ENCODE measurements around the gene ANKMY1. TPM values are rescaled to one million over a fixed set of nuclear protein-coding genes. Genes with fewer than 3 reads are reported as not detected.

The ANKMY1 gene
- total and polyA plus RNA-seq, 2 of the 13 experiments (the other 11 are each of a cell fraction or from before 2014, with no cell fraction given) = 11.7 to 18.8 TPM

- TF ChIP-seq ZBTB40 (IDR thresholded peaks at IDR 0.05) (no peak), ZBTB40 (CRISPR knock-in tag; IDR thresholded peaks at IDR 0.05) (no peak), ZNF331 (CRISPR knock-in tag; IDR thresholded peaks at IDR 0.05) (no peak), MIER3 (CRISPR knock-in tag; IDR thresholded peaks at IDR 0.05; ENCODE audit: borderline replicate concordance) (no peak), AHR (CRISPR knock-in tag; IDR thresholded peaks at IDR 0.05) (no peak), IRF9 (CRISPR knock-in tag; IDR thresholded peaks at IDR 0.05; ENCODE audit: borderline replicate concordance) (no peak), HDAC2 (CRISPR knock-in tag; IDR thresholded peaks at IDR 0.05) (no peak), ZNF207 (IDR thresholded peaks at IDR 0.05; ENCODE audit: borderline replicate concordance) (no peak), MAX (IDR thresholded peaks at IDR 0.05) (peak; percentile 25; the same call in 1 of the 2 replicates), WIZ (CRISPR knock-in tag; IDR thresholded peaks at IDR 0.05) (no peak), ISX (CRISPR knock-in tag; conservative IDR thresholded peaks at IDR 0.05) (no peak), PCBP2 (optimal IDR thresholded peaks at IDR 0.05; ENCODE audit: low read depth, low read length, poor library complexity, severe bottlenecking) (no peak), TOE1 (CRISPR knock-in tag; IDR thresholded peaks at IDR 0.05) (no peak), ZBTB46 (CRISPR knock-in tag; IDR thresholded peaks at IDR 0.05; ENCODE audit: borderline replicate concordance) (no peak), TIGD3 (CRISPR knock-in tag; IDR thresholded peaks at IDR 0.05; ENCODE audit: borderline replicate concordance) (no peak), ZNF777 (CRISPR knock-in tag; IDR thresholded peaks at IDR 0.05) (no peak)
Measured at GRCh38 chr2:240434728-240435456, 122.9 kb downstream of the ANKMY1 start (continued).

Measured in HepG2 (cell line).